Measurements from ENCODE around the gene SH3GL1. TPM values are rescaled to one million over a fixed set of nuclear protein-coding genes. Genes with fewer than 3 reads are reported as not detected.

The SH3GL1 gene
- total and polyA plus RNA-seq, 2 donors: 15.4 to 40.6 TPM

Other genes starting within 250 kb of the SH3GL1 start
- 0.57 TPM for gene CREB3L3, start 246.9 kb downstream of the SH3GL1 start, total RNA-seq
- 2.0 TPM for gene CREB3L3, start 246.9 kb downstream of the SH3GL1 start, polyA plus RNA-seq
- 10.7 TPM for gene SIRT6, start 218.0 kb downstream of the SH3GL1 start, total RNA-seq
- 30.0 TPM for gene SIRT6, start 218.0 kb downstream of the SH3GL1 start, polyA plus RNA-seq
- gene ANKRD24, start 217.9 kb downstream of the SH3GL1 start, total RNA-seq: 0.42 TPM
- gene ANKRD24, start 217.9 kb downstream of the SH3GL1 start, polyA plus RNA-seq: 4.8 TPM
- gene EBI3, start 171.0 kb downstream of the SH3GL1 start, total RNA-seq: 5.7 TPM
- gene EBI3, start 171.0 kb downstream of the SH3GL1 start, polyA plus RNA-seq: 16.2 TPM
- 22.6 TPM for gene YJU2, start 153.5 kb downstream of the SH3GL1 start, total RNA-seq
- gene YJU2, start 153.5 kb downstream of the SH3GL1 start, polyA plus RNA-seq: 26.8 TPM
- 0.80 TPM for gene SHD, start 121.3 kb downstream of the SH3GL1 start, total RNA-seq
- gene SHD, start 121.3 kb downstream of the SH3GL1 start, polyA plus RNA-seq: 0.57 TPM
- 87.9 TPM for gene TMIGD2, start 98.2 kb downstream of the SH3GL1 start, total RNA-seq
- 64.8 TPM for gene TMIGD2, start 98.2 kb downstream of the SH3GL1 start, polyA plus RNA-seq
- 4.3 TPM for gene FSD1, start 95.9 kb downstream of the SH3GL1 start, total RNA-seq
- gene FSD1, start 95.9 kb downstream of the SH3GL1 start, polyA plus RNA-seq: 19.2 TPM
- gene STAP2, start 61.7 kb downstream of the SH3GL1 start, total RNA-seq: 20.8 TPM
- gene STAP2, start 61.7 kb downstream of the SH3GL1 start, polyA plus RNA-seq: 21.3 TPM
- gene MPND, start 57.0 kb downstream of the SH3GL1 start, total RNA-seq: 7.8 TPM
- 16.9 TPM for gene MPND, start 57.0 kb downstream of the SH3GL1 start, polyA plus RNA-seq
- gene CHAF1A, start 2.1 kb upstream of the SH3GL1 start, total RNA-seq: 19.5 TPM
- 3.5 TPM for gene CHAF1A, start 2.1 kb upstream of the SH3GL1 start, polyA plus RNA-seq
- gene UBXN6, start 57.2 kb upstream of the SH3GL1 start, total RNA-seq: 45.1 TPM
- 126 TPM for gene UBXN6, start 57.2 kb upstream of the SH3GL1 start, polyA plus RNA-seq
- gene HDGFL2, start 71.8 kb upstream of the SH3GL1 start, total RNA-seq: 26.2 TPM
- gene HDGFL2, start 71.8 kb upstream of the SH3GL1 start, polyA plus RNA-seq: 36.9 TPM
- 0.19 TPM for gene PLIN4, start 117.9 kb upstream of the SH3GL1 start, total RNA-seq
- 2.3 TPM for gene PLIN4, start 117.9 kb upstream of the SH3GL1 start, polyA plus RNA-seq
- gene PLIN5, start 134.7 kb upstream of the SH3GL1 start, total RNA-seq: 1.2 TPM
- 12.3 TPM for gene PLIN5, start 134.7 kb upstream of the SH3GL1 start, polyA plus RNA-seq
- 0.52 TPM for gene LRG1, start 139.5 kb upstream of the SH3GL1 start, total RNA-seq
- 2.1 TPM for gene LRG1, start 139.5 kb upstream of the SH3GL1 start, polyA plus RNA-seq
- 0.85 TPM for gene SEMA6B, start 159.1 kb upstream of the SH3GL1 start, total RNA-seq
- gene SEMA6B, start 159.1 kb upstream of the SH3GL1 start, polyA plus RNA-seq: 4.7 TPM
- gene TNFAIP8L1, start 239.0 kb upstream of the SH3GL1 start, total RNA-seq: 5.1 TPM
- gene TNFAIP8L1, start 239.0 kb upstream of the SH3GL1 start, polyA plus RNA-seq: 6.9 TPM